Left ventricle myocardium superior (tissue), 1 donor: Measurements from ENCODE around the gene RIMS1. TPM values are rescaled to one million over a fixed set of nuclear protein-coding genes. Genes with fewer than 3 reads are reported as not detected.

Experiments used
- ATAC-seq: fragments of 200-7000 bp; cut with Tn5 transposase; one replicate; pipeline ENCODE4 v1.9.1; 2020; ENCODE audit warnings: mild to moderate bottlenecking, moderate library complexity
- DNase-seq: peaks from one replicate; pipeline ENCODE4 v3.0.0-alpha.2; 2020
- intact Hi-C: fragments of 100-400 bp; cut with micrococcal nuclease; formaldehyde crosslinking; loops from one replicate; pipeline ENCODE4 v1.11.0; 2022
- total RNA-seq: library from RNA; stranded (reverse); fragmentation: NEBNext Ultra II Directional; extraction: Animal tissue kit (Norgen Biotek cat#: 25700); gene quantifications from one replicate; pipeline ENCODE4 v1.2.1, GENCODE V29; 2021
- donor health status: DM: no; HTN: yes; CAD: no; lungs with severe emphysema.

RIMS1 gene
- total RNA-seq, 1 donor from 2014 or later = 1.2 TPM

- no peak for DNase-seq
- intact Hi-C loops = loop anchor here (10.0 kb wide), 1 partner anchor 536 kb away; no protein-coding TSS in a partner anchor
- no peak for ATAC-seq
These were observed 194.1 kb downstream of the RIMS1 start for GRCh38 chr6:72080260-72080941.

GRCh38 chr6:72081871-72082270 is 195.5 kb downstream of the RIMS1 start:
- ATAC-seq (no peak), DNase-seq (no peak)
- intact Hi-C loops = loop anchor here (10.0 kb wide), 1 partner anchor 537 kb away; no protein-coding TSS in a partner anchor

GRCh38 chr6:72083976-72084375 is 197.6 kb downstream of the RIMS1 start:
- DNase-seq = no peak
- intact Hi-C loops = loop anchor here (10.0 kb wide), 1 partner anchor 539 kb away; no protein-coding TSS in a partner anchor
- no peak for ATAC-seq

- DNase-seq = no peak
- intact Hi-C loops = loop anchor here (10.0 kb wide), 1 partner anchor 540 kb away; no protein-coding TSS in a partner anchor
- ATAC-seq = no peak
These were observed 198.7 kb downstream of the RIMS1 start for GRCh38 chr6:72084992-72085569.

- intact Hi-C loops = no loop called here
- ATAC-seq (no peak), DNase-seq (no peak)
These were observed 208.2 kb downstream of the RIMS1 start for GRCh38 chr6:72094506-72094905.

GRCh38 chr6:72102561-72102960 is 216.2 kb downstream of the RIMS1 start:
- DNase-seq (no peak), ATAC-seq (no peak)
- intact Hi-C loops = no loop called here

- intact Hi-C loops = no loop called here
- DNase-seq (no peak), ATAC-seq (no peak)
These were observed 225.3 kb downstream of the RIMS1 start for GRCh38 chr6:72111611-72112010.

- DNase-seq (no peak), ATAC-seq (no peak)
- intact Hi-C loops = no loop called here
These were observed 244.0 kb downstream of the RIMS1 start for GRCh38 chr6:72130327-72130726.

- ATAC-seq (no peak), DNase-seq (no peak)
- intact Hi-C loops = no loop called here
These were observed 246.1 kb downstream of the RIMS1 start for GRCh38 chr6:72132427-72132826.

- ATAC-seq = no peak
- DNase-seq = no peak
- intact Hi-C loops = no loop called here
These were observed 246.5 kb downstream of the RIMS1 start for GRCh38 chr6:72132851-72133250.

GRCh38 chr6:72133324-72133723 is 247.0 kb downstream of the RIMS1 start:
- intact Hi-C loops = no loop called here
- no peak for DNase-seq
- ATAC-seq = no peak

GRCh38 chr6:72140795-72141194 is 254.4 kb downstream of the RIMS1 start:
- ATAC-seq (no peak), DNase-seq (no peak)
- intact Hi-C loops = no loop called here

GRCh38 chr6:72149715-72150114 is 263.4 kb downstream of the RIMS1 start:
- ATAC-seq (no peak), DNase-seq (no peak)
- intact Hi-C loops = no loop called here

GRCh38 chr6:72151742-72152141 is 265.4 kb downstream of the RIMS1 start:
- intact Hi-C loops = no loop called here
- no peak for ATAC-seq
- no peak for DNase-seq

- ATAC-seq (no peak), DNase-seq (no peak)
- intact Hi-C loops = no loop called here
These were observed 289.6 kb downstream of the RIMS1 start for GRCh38 chr6:72175916-72176315.

- DNase-seq (peak; percentile 31), ATAC-seq (no peak)
- intact Hi-C loops = no loop called here
These were observed 296.2 kb downstream of the RIMS1 start for GRCh38 chr6:72182337-72183246.

- DNase-seq (no peak), ATAC-seq (no peak)
- intact Hi-C loops = no loop called here
These were observed 317.6 kb downstream of the RIMS1 start for GRCh38 chr6:72203983-72204382.

- ATAC-seq (no peak), DNase-seq (no peak)
- intact Hi-C loops = no loop called here
These were observed 319.1 kb downstream of the RIMS1 start for GRCh38 chr6:72205500-72205899.

GRCh38 chr6:72206606-72207005 is 320.3 kb downstream of the RIMS1 start:
- no peak for ATAC-seq
- DNase-seq = no peak
- intact Hi-C loops = no loop called here

GRCh38 chr6:72212686-72213085 is 326.3 kb downstream of the RIMS1 start:
- ATAC-seq (no peak), DNase-seq (no peak)
- intact Hi-C loops = no loop called here
